GM21737 (cell line): ENCODE data around the gene PACRG.

ENCODE experiments used
- ATAC-seq: cut with Tn5 transposase; IDR thresholded peaks from one replicate; pipeline ENCODE4 v1.9.1; 2021; ENCODE audit warnings: mild to moderate bottlenecking, moderate library complexity; ENCODE audit not compliant: unreplicated experiment

PACRG gene

DNA sequence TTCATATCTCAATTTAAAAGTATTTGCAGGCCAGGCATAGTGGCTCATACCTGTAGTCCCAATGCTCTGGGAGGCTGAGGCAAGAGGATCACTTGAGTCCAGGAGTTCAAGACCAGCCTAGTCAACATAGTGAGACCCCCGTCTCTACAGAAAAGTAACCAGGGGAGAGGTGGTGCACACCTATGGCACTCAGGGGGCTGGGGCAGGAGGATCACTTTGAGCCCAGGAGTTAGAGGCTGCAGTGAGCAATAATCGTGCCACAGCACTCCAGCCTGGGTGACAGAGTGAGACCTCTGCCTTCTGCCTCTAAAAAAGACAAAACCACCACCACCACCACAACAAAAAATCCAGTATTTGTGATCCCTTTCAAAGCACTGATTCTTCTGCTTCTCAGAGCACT, 501.3 kb downstream of the PACRG start:
- no peak for ATAC-seq

DNA sequence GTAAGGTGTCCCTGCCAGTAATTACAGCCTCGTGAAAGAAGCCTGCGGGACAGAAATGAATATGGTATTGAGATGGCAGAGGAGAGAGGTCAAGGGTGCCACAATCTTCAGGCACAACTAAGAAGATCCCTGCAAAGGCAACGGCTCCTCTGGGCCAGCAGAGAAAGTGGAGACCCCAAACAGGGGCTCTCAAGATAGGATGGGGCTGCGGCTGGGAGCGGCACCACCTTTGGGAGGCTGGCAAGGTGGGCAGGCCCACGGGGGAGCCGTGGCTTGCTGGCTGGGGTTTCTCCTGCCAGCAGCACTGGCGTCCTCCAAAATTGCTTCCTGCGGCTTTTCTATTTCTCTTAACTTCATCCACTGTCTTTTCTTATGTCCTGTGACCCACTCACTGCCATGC, 503.1 kb downstream of the PACRG start:
- no peak for ATAC-seq

DNA sequence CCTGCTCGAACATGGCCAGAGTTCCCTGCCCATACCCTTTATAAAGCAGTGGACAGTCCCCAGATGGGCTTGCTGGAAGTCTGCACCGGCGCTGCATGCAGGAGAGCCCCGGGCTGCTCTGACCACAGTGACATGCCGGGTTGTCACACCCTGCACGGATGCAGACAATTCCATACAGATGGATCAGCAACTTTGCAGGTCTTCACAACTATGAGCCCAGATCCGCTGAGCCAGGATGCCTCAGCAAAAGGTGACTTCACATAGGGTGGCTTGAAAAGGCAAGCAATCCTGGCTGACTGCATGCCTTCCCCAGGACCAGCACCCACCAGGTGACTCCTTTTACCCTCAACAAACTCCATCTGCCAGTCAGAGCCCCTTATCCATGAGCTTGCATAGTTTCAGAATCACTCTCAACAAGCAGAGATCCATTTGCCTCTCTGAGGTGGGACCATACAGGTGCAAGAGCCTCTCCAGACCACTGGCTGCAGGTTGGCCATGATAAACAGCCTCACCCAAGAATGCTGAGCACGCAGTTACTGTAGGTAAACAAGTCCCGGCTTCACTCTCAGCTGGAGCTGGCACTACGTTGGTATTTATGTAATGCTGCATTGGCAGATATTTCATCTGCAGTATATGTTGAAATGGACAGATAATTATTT, 503.7 kb downstream of the PACRG start:
- ATAC-seq = no peak

DNA sequence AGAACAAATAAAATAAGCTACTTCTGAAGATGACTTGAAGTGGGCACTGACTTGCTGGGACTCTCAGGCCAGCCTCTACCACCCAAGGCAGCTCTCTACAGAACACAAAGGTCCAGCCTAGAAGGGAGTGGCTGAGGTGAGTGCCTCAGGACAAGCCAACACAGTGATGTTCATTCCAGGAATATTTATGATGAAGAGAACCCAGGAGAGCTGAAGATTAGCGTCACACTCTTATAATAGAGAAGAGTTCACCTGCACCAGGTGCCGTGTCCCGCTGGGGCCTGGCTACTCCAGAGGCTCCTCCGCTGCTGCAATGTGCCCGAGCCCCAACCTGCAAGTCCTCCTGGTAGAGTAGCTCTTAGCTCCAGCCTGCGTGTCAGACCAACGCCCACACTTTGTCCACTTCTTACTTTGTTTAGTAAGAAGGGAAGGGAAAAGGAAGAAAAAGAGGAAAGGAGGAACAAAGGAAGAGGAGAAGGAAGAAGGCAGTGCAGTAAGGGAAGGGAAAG, 504.3 kb downstream of the PACRG start:
- no peak for ATAC-seq

DNA sequence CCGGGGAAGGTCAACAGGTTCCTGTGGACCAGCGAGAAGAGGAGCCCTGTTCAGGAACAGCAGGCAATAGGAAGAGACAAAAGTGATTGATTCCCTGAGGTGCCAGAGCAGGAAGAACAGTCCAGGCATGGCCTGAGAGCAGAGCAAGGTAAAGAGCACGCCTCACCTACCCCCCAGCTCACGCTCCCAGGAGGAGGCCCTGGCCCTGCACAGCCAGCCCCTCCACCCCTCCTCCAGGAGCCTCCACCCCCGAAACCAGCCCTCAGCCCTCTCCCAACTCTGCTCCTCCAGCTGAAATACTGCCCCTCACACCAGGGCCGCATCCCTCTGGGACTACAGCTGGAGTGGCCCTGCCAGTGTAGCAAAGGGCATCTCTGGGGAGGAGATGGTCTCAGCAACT, 504.9 kb downstream of the PACRG start:
- ATAC-seq = no peak

DNA sequence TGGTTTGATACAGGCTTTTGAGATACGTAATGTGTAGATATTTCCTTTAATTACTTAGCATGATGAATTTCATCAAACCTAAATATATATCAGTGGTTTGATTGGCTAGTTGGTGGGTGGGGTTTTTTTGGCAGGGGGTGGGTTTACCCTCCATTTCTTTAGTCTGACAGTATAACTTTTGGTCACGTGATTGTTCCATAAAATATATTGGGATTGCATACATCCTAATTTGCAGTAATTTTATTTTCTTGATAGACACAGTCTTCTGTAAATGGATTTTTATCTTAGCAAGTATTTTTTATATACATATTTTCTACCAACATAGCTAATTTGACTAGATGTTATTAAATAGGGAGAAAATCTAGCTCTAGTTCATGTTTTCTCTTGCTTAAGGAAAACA, 509.3 kb downstream of the PACRG start:
- ATAC-seq = no peak

DNA sequence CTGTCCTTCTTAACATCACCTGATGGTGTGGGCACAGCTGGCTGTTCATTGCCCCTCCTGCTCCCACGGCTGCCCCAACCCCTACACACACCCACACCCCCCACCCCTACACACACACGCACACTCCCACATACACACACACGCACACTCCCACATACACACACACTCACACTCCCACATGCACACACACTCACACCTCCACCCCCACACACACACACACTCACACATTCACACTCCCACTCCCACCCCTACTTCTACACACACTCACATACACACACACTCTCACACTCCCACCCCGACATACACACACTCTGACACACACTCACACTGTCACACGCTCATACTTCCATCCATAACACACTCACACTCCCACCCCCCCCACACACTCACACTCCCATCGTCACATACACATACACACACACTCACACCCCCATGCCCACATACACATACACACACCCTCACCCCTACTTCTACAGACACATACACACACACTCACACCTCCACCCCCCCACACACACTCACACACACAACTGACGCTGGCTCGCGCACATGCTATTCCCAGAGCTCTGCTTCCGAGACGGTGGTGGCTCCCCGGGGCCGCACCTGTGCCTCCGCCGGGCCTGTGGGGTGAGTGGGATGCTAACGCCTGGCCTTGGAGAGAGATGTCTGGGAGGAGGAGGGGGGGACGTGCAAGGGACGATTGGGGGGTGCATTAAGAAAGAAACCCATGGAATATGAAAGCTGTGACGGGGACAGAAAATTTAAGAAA, 512.0 kb downstream of the PACRG start:
- ATAC-seq = no peak

DNA sequence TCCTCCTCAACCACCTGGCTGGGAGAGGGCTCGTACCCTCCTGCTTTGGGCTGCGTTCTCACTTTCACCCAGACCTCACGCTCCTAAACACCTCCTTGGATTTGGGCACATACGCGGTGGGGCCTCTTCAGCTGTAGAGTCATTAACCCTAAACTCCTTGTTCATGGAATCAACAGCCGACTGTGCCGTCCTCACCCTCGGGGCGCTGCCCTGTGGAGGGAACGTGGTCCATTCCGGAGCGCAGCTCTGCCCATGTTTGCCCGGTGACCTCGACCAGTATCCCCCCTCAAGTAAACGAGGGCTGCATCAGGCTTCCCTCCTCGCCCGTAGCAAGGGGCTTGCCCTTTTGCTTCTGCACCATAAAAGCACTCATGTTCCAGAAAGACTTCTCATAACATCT, 512.8 kb downstream of the PACRG start:
- no peak for ATAC-seq

DNA sequence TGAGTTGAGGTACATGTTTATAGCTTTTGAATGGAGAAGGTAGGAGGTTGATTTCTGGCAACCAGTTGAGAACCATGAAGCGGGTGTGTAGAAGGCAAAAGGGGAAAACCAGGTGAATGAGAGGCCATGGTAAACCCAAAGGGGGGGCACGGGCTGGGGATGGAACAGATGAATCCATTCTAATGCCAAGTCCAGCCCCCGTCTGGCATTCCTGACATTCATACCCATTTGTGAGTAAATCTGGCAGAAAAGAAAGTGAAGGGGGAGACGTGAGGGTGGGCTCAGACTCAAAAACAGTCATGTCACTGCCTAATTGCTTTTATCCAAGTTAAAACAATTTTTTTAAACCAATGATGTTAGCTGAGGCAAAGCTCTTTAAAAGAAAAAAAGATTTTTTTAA, 513.9 kb downstream of the PACRG start:
- no peak for ATAC-seq

DNA sequence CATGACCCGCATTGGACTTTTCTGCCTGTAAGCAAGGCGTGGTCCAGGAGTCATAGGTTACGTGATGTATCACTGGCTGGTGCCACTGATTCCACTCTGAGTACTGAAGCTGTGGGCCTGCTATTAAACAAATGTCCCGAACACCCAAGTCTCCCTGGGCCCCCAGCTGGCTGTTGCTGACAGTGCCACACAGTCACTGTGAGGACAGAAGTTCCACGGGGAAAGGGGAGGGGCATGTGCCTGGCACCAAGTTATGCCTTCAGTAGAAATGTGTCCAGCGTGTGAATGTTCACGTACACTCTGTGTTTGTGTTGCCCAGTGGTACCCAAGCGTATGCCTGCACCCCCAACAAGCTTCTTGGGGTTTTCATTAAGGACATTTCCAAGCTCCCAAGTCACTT, 515.3 kb downstream of the PACRG start:
- ATAC-seq = no peak

DNA sequence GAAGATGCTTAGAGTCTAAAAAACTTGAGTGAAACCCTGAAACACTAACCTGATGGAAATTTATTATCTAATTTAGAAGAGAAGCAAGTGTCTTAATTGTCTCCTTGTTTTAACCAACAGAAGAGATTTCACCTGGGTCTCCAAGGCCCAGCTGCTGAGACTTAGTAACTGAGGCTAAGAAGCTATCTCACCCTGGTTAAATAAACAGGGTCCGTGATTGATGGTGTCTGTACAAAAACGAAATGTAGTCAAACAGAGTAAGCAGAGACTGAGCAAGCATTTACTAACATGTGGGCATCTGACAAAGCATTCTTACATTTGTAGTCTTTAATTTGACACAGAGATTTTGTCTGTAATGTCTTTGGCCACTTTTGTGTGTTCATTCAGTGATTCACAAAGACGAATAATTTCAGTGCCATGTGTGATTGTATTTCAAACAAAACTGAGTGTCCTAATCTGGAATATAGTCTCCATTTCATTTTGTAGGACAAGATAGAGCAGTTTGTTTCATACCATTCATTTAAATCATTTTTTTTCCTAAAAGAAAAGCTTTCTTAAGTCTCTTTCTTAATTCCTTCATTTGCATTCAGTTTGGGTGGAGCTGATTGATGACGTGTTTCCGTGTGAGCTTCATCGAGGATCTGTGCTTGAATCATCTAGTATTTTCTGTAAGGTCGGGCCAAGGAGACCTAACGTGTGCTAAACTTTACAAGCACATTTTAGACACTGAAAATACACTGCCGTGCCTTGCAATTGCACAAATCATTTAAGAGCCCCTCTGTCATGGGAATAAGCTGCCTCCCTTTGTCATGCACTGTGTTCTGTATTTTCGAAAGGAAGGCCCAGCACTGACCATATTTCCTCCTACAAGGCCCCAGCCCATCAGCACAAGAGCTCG, 516.2 kb downstream of the PACRG start:
- no peak for ATAC-seq

DNA sequence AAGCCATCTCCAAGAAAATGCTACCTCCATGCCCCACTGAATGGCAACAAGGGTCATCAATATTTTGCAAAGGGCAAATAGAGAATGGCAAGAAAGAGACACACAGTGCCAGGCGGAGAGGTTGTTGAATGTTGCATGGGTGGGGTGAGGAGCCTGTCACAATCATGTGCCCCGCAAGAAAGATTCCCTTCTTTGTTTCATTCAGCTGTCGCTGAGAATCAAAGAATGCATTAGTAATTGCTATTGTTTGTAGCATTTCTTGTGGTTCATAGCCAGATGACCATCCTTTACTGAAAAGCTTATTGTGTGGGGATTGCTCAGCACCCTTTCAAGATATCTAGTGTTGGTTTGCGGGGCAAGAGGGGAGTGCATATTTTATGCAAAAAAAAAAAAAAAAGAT, 520.3 kb downstream of the PACRG start:
- no peak for ATAC-seq

DNA sequence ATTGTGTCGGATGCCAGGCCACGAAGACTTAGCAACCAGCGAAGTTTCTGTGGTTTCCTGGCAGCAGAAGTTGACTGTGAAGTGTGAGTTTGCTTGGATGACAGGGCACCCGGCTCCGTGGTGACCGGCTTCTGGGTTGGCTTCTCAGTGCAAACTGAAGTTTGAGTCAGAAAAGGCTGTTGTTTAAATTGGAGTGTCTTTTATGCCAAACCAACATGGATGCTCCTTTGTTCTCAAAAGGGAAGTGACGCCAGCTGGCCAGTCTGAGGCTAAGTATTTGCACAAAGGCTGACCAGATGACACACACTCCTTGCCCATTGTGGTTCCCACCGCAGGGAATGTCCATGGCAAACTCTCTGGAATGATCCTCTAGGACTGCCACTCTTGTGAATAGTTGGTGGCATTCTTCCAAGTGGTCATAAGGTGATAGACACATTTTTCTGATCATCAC, 521.9 kb downstream of the PACRG start:
- no peak for ATAC-seq

DNA sequence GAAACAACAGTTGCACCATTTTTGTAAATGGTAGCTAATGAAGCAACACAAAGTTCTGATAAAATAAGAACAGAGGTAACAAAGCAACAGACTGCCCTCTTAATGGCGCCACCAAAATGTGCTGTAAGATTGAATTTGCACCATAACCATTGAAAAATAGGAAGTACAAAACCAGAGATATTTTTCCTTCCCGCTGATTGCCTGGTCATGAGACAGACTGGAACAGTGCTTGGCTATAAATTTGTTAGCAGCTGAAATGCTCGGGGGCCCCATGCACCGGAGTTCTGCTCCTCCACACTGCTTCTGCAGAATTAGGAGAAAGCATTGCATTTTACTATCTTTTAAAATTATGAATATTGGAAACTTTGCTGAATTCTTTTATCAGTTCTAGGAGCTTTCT, 522.3 kb downstream of the PACRG start:
- ATAC-seq = no peak

DNA sequence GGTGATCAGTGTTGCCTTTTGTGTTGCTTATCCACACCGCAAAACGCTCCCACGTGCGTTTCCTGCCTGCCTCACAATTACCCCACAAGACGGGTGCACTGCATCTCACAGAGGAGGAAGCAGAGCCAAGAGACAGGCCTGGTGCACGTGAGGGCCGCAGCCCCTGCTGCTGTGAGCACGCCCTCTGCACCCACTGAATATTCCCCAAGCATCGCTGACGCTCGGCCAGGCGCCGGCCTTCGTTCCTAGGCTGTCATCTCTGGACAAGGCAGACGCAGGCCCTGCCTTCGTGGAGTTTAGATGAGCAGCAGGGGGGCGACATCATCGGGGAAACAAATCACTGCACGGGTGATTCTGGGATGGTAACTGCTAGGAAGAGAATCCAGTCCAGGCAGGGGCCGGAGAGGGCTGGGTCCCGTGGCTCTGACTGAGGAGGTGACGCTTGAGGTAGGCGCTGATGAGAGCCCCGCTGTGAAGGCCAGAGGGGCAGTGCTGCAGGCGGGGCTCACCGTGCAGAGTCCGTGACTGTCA, 524.4 kb downstream of the PACRG start:
- no peak for ATAC-seq

DNA sequence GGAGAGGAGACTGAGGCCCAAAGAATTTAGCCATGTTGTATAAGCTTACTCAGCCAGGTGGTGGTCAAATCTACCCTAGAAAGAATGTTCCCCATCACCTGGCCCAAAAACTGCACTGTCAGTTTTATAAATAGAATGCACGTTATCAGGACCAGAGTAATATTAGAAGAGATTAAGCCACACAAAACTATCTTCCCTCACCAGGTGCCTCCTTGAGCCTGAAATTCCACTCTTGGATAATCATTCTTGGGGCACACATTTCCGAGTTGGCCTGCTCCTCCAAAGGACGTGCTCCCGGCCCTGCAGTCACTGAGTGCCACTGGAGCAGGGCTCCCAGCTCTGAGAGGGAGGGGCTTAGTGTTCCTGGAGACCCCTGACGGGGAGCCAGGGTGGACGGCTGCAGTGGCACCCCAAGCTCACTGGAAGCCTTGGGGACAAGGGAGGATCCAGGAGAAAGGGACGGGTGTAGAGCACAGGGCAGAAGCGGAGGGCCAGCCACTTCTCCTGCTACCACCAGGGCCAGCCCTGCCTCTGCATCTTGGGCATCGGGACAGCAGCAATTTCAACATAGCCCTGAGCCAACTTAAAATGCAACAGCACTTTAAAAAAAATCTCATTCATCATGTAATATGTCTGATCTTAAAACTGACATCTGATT, 525.9 kb downstream of the PACRG start:
- ATAC-seq = no peak

DNA sequence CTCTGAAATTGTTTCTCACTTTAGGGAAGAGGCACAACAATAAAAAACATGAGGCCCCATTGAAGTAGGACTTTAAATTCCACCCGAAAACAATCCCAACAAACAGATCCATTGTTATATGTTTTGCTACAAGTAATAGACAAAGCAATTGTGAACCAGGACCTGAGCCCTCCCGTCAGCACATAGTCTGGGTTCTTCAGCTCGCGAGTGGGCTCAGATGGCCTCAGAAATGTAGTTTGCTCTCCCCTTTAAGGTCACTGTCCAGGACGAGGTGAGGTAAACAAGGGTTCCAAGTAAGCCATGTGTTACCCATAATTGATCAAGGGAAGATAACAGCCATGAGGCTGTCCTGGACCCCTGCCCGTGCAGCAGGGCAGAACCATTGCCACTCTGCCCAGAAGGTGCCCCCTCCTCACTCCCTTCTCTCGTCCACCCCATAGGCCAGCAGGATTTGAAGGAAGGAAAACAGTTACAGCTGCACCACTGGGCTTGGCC, 526.6 kb downstream of the PACRG start:
- no peak for ATAC-seq

DNA sequence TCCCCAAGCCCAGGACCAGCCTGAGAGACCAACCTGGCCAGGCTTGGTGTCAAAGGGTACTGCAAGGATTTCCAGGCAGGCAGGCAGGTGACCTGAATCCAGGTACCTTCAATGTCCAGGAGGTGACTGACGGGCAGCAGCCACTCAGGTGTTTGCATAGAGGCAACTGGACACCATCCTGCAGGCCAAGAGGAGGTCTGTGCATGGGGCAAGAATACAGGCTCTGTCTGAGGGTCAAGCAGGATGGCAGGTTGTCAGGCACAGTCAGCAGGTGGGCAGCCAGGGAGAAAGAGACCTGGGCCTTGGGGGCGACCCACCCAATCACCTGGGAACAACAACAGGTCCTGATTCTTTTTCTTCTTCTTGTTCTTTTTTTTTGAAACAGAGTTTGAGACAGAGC, 527.5 kb downstream of the PACRG start:
- no peak for ATAC-seq

DNA sequence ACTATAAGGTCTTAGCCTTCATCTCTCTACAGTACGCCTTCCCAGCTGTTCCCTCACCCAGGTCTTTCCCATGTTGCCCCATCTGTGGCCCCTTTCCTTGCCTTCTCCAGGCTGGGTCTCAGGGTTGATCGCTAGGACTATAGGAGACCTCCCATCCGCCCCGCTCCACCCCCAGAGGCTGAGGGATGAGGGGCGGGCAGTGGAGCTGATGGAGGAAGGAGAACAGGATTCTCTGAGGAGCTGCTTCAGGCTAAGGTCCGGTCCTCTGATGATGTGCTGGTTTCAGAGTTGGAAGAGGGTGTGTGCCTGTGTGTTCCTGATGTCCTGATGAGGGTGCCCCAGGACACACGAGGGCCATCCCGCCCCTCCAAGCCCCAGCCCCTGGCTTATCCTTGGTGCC, 531.9 kb downstream of the PACRG start:
- no peak for ATAC-seq

DNA sequence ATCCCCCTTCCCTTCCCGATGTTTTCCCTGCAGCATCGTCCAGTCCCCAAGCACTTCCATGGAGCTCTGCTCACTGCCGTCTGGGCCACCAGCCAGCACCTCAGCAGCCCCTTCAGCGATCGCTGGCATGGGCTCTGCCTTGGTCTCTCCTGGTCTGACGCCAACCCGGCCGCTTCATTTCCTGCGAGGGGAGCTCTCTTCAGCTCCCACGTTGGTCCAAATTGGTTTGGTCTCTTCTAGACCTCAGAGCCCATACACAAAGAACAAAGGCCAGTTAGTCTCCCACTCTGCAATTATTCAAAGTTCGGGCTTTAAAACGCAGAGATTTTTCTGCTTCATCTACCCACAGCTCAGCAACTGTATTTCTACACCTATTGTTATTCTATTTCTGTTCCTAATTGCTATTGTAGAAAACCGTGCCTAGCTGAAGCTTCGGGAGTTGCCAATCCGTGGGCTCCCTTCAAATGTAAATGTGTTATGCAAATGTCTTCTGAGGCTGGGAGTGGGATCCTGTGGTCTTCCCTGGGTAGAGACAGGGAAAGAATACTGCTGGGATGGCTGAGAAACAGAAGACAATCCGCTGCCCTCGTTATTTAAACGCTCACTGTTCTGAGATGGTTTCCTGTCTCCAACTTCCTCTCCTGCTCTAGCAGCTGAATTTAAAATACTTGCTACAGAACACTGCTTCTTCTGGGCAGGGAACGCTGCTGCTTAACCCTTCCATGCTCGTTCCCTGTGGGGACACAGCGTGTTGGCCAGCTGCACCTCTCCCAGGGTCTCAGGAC, 532.5 kb downstream of the PACRG start:
- ATAC-seq = no peak
